Erythroblast (primary cell): ENCODE measurements around the gene BIRC7.

Experiments
- GATA1 ChIP-seq: IDR thresholded peaks from 2 replicates; pipeline ENCODE4 v1.6.1; 2011; ENCODE audit warnings: low read depth, mild to moderate bottlenecking, control low read depth, low read length, moderate library complexity
- POLR2A ChIP-seq: IDR thresholded peaks from 2 replicates; pipeline ENCODE4 v1.6.1; 2011; ENCODE audit warnings: mild to moderate bottlenecking, low read length

GRCh38 chr20:63289311-63290135 lies 53.8 kb downstream of the BIRC7 start:
- no peak for TF ChIP-seq POLR2A
- TF ChIP-seq GATA1, result no peak
